Measurements from ENCODE around the gene SLN. TPM values are rescaled to one million over a fixed set of nuclear protein-coding genes. Genes with fewer than 3 reads are reported as not detected.

Gene SLN
- total RNA-seq, 1 experiment from 2014 or later, result not detected

- no peaks in the 10 kb centered on the region for H3K27me3 Mint-ChIP-seq (ENCODE audit: low read depth)
- H2AFZ ChIP-seq (ENCODE audit: low read length), result no peak overlapping the region
- H3K4me2 ChIP-seq (ENCODE audit: insufficient read depth, insufficient read length, low read length), result no peak overlapping the region
Measured at GRCh38 chr11:107691000-107691750, 20.7 kb downstream of the SLN start.

More at GRCh38 chr11:107691000-107691750, 20.7 kb downstream of the SLN start:
- Histone ChIP-seq H2BK15ac (ENCODE audit: low read depth, low read length) (no peak overlapping the region), H3K4ac (ENCODE audit: low read depth, low read length) (no peak overlapping the region), H2BK5ac (ENCODE audit: insufficient read length, low read length) (no peak overlapping the region), H4K91ac (ENCODE audit: insufficient read length, low read depth, low read length) (no peak overlapping the region), H3K56ac (ENCODE audit: insufficient read length, low read depth, low read length) (no peak overlapping the region), H3K79me2 (ENCODE audit: insufficient read depth, low read length) (no peaks in the 10 kb centered on the region), H3K23ac (ENCODE audit: insufficient read length, low read depth, low read length) (no peak overlapping the region), H3T11ph (ENCODE audit: low read length) (no peak overlapping the region), H2BK120ac (ENCODE audit: low read depth, low read length, poor library complexity, severe bottlenecking) (no peak overlapping the region), H3K27me3 (ENCODE audit: insufficient read depth, low read length) (no peaks in the 10 kb centered on the region), H3K9me3 (ENCODE audit: control insufficient read depth, low read depth, low read length) (no peaks in the 10 kb centered on the region), H4K20me1 (ENCODE audit: control insufficient read depth, insufficient read depth, insufficient read length) (no peaks in the 10 kb centered on the region), H3K18ac (ENCODE audit: insufficient read length, low read depth, low read length) (no peak overlapping the region), H3K14ac (ENCODE audit: insufficient read depth, low read length) (no peak overlapping the region), H2BK12ac (ENCODE audit: insufficient read length, low read depth, low read length) (no peak overlapping the region), H4K5ac (ENCODE audit: insufficient read length, low read depth, low read length) (no peak overlapping the region), H3K79me1 (ENCODE audit: insufficient read depth, low read depth, low read length, poor library complexity, severe bottlenecking) (no peaks in the 10 kb centered on the region), H3K27ac (ENCODE audit: insufficient read length, low read depth, low read length) (no peak overlapping the region), H3K9ac (ENCODE audit: extremely low read depth, insufficient read length, low read length) (no peak overlapping the region), H3K4me1 (ENCODE audit: insufficient read depth, low read length) (no peaks in the 10 kb centered on the region), H2BK20ac (ENCODE audit: low read depth, low read length, poor library complexity, severe bottlenecking) (no peak overlapping the region), H3K23me2 (ENCODE audit: insufficient read length, low read depth, low read length, poor library complexity, severe bottlenecking) (no peaks in the 10 kb centered on the region), H2AK5ac (ENCODE audit: insufficient read length, low read length) (no peak overlapping the region), H4K8ac (replicated peaks; ENCODE audit: insufficient read length, low read depth, low read length) (no peak overlapping the region)
- no peaks in the 10 kb centered on the region; a peak in 2 of 5 replicates for H3K9me3 Mint-ChIP-seq
- H3K36me3 Mint-ChIP-seq (ENCODE audit: insufficient read depth in 1 of 3, low read depth in 3 of 3), result peaks cover 0 to 5% (median 0%) of the 10 kb centered on the region in 3 experiments; a peak in 1 of 7 replicates
- TF ChIP-seq CTCF (conservative IDR thresholded peaks at IDR 0.05), result no peak
- no peak for DNase-seq
- WGBS (ENCODE audit: extremely low coverage, insufficient read length, low lambda C conversion rate), result no CpG with 5 or more reads among the region's 3 CpGs
- H3K27ac Mint-ChIP-seq, result no peak overlapping the region
- no peaks in the 10 kb centered on the region for H3K4me1 Mint-ChIP-seq
- no peak overlapping the region for H3K4me3 Mint-ChIP-seq
